ENCODE measurements around the gene KRTAP10-5.

The KRTAP10-5 gene

GRCh38 chr21:44614161-44614631 is 33.8 kb upstream of the KRTAP10-5 start:
- Histone ChIP-seq H3K9me3 (replicated peaks in 1 of 2; ENCODE audit: control insufficient read depth in 2 of 2, insufficient read depth in 1 of 2, low read depth in 1 of 2, low read length in 2 of 2) (peaks cover 6 to 8% of the 10 kb centered on the region in 2 donors), H2AK5ac (ENCODE audit: low read depth, low read length) (peak overlapping the region; percentile 94), H4K8ac (ENCODE audit: low read depth, low read length) (no peak overlapping the region), H3K23ac (ENCODE audit: low read depth, low read length, poor library complexity) (peak overlapping the region; percentile 86), H3K4me2 (ENCODE audit: insufficient read depth, low read length, poor library complexity, severe bottlenecking) (no peak overlapping the region), H3K27me3 (ENCODE audit: control insufficient read depth in 3 of 3, insufficient read depth in 3 of 3, low read depth in 1 of 3, low read length in 3 of 3) (no peaks in the 10 kb centered on the region), H3K36me3 (replicated peaks in 1 of 2; ENCODE audit: control insufficient read depth in 2 of 2, insufficient read depth in 2 of 2, low read length in 2 of 2) (no peaks in the 10 kb centered on the region), H3K9ac (ENCODE audit: low read depth, low read length, poor library complexity) (no peak overlapping the region), H3K4me1 (ENCODE audit: control insufficient read depth in 2 of 2, insufficient read depth in 1 of 2, low read depth in 1 of 2, low read length in 2 of 2) (no peaks in the 10 kb centered on the region), H2BK12ac (ENCODE audit: low read length) (peak overlapping the region; percentile 68), H3K4me3 (ENCODE audit: low read length in 2 of 2) (no peak overlapping the region), H3K14ac (ENCODE audit: low read length) (no peak overlapping the region), H3K18ac (ENCODE audit: low read length) (peak overlapping the region; percentile 81), H4K91ac (ENCODE audit: low read depth, low read length, poor library complexity) (peak overlapping the region; percentile 57), H2BK15ac (ENCODE audit: low read length) (peak overlapping the region; percentile 88), H3K4ac (ENCODE audit: low read length) (peak overlapping the region; percentile 39), H2AFZ (ENCODE audit: low read length) (no peak overlapping the region), H2BK5ac (ENCODE audit: low read length) (peak overlapping the region; percentile 66), H2BK120ac (ENCODE audit: low read depth, low read length) (peak overlapping the region; percentile 49), H3K79me1 (ENCODE audit: low read depth, low read length) (no peaks in the 10 kb centered on the region), H3K27ac (replicated peaks; ENCODE audit: low read length) (no peak overlapping the region)
- DNase-seq (ENCODE audit: low spot score), result no peak
- no CpG with 5 or more reads among the region's 20 CpGs for WGBS, 2 donors (ENCODE audit: extremely low coverage in 2 of 2, insufficient read length in 2 of 2, insufficient replicate concordance in 1 of 2)

- Histone ChIP-seq H2BK15ac (ENCODE audit: low read length) (peak overlapping the region; percentile 79), H3K4me3 (ENCODE audit: low read length in 2 of 2) (no peak overlapping the region), H2AFZ (ENCODE audit: low read length) (no peak overlapping the region), H3K14ac (ENCODE audit: low read length) (no peak overlapping the region), H3K23ac (ENCODE audit: low read depth, low read length, poor library complexity) (peak overlapping the region; percentile 86), H3K18ac (ENCODE audit: low read length) (peak overlapping the region; percentile 81), H3K4me1 (ENCODE audit: control insufficient read depth in 2 of 2, insufficient read depth in 1 of 2, low read depth in 1 of 2, low read length in 2 of 2) (no peaks in the 10 kb centered on the region), H3K9me3 (replicated peaks in 1 of 2; ENCODE audit: control insufficient read depth in 2 of 2, insufficient read depth in 1 of 2, low read depth in 1 of 2, low read length in 2 of 2) (peaks cover 3 to 8% of the 10 kb centered on the region in 2 donors), H2BK5ac (ENCODE audit: low read length) (peak overlapping the region; percentile 66), H2AK5ac (ENCODE audit: low read depth, low read length) (peak overlapping the region; percentile 94), H3K27me3 (ENCODE audit: control insufficient read depth in 3 of 3, insufficient read depth in 3 of 3, low read depth in 1 of 3, low read length in 3 of 3) (no peaks in the 10 kb centered on the region), H3K79me1 (ENCODE audit: low read depth, low read length) (no peaks in the 10 kb centered on the region), H3K4ac (ENCODE audit: low read length) (peak overlapping the region; percentile 39), H3K4me2 (ENCODE audit: insufficient read depth, low read length, poor library complexity, severe bottlenecking) (no peak overlapping the region), H3K9ac (ENCODE audit: low read depth, low read length, poor library complexity) (no peak overlapping the region), H3K36me3 (replicated peaks in 1 of 2; ENCODE audit: control insufficient read depth in 2 of 2, insufficient read depth in 2 of 2, low read length in 2 of 2) (no peaks in the 10 kb centered on the region), H4K91ac (ENCODE audit: low read depth, low read length, poor library complexity) (peak overlapping the region; percentile 57), H3K27ac (replicated peaks; ENCODE audit: low read length) (no peak overlapping the region), H2BK120ac (ENCODE audit: low read depth, low read length) (no peak overlapping the region), H2BK12ac (ENCODE audit: low read length) (peak overlapping the region; percentile 68), H4K8ac (ENCODE audit: low read depth, low read length) (peak overlapping the region; percentile 93)
- DNase-seq (ENCODE audit: low spot score), result no peak
- no CpG with 5 or more reads among the region's 26 CpGs for WGBS, 2 donors (ENCODE audit: extremely low coverage in 2 of 2, insufficient read length in 2 of 2, insufficient replicate concordance in 1 of 2)
Observed at GRCh38 chr21:44613386-44614155, 33.2 kb upstream of the KRTAP10-5 start.

DNA sequence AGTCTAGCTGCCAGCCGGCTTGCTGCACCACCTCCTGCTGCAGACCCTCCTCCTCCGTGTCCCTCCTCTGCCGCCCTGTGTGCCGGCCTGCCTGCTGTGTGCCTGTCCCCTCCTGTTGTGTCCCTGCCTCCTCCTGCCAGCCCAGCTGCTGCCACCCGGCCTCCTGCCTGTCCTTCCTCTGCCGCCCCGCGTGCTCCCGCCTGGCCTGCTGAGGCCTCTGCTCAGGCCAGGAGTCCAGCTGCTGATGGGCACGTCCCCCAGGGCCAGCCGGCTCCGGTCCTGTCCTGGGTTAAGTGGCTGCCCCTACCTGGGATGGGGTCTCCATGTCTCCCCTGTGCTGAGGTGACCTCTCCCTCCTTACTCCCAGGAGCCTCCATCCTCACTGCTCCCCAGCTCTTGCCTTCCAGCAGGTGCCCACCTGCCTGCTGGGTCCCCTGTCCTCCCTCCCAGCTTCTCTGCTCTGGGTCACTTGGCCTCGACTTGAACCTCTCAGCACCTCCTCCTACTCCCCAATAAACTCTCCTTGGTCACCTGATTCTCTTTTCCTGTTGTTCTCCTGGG is 32.3 kb upstream of the KRTAP10-5 start:
- Histone ChIP-seq H3K4me1 (ENCODE audit: control insufficient read depth in 2 of 2, insufficient read depth in 1 of 2, low read depth in 1 of 2, low read length in 2 of 2) (no peaks in the 10 kb centered on the region), H3K9ac (ENCODE audit: low read depth, low read length, poor library complexity) (no peak overlapping the region), H3K23ac (ENCODE audit: low read depth, low read length, poor library complexity) (peak overlapping the region; percentile 22), H2BK5ac (ENCODE audit: low read length) (no peak overlapping the region), H2BK15ac (ENCODE audit: low read length) (peak overlapping the region; percentile 84), H3K27ac (replicated peaks; ENCODE audit: low read length) (no peak overlapping the region), H3K14ac (ENCODE audit: low read length) (peak overlapping the region; percentile 97), H2BK12ac (ENCODE audit: low read length) (peak overlapping the region; percentile 41), H3K4me3 (ENCODE audit: low read length in 2 of 2) (peak overlapping the region in 1 of 2 donors; percentile 8), H3K4me2 (ENCODE audit: insufficient read depth, low read length, poor library complexity, severe bottlenecking) (no peak overlapping the region), H3K18ac (ENCODE audit: low read length) (peak overlapping the region; percentile 57), H3K9me3 (replicated peaks in 1 of 2; ENCODE audit: control insufficient read depth in 2 of 2, insufficient read depth in 1 of 2, low read depth in 1 of 2, low read length in 2 of 2) (peaks cover 3 to 8% of the 10 kb centered on the region in 2 donors), H3K4ac (ENCODE audit: low read length) (no peak overlapping the region), H3K27me3 (ENCODE audit: control insufficient read depth in 3 of 3, insufficient read depth in 3 of 3, low read depth in 1 of 3, low read length in 3 of 3) (no peaks in the 10 kb centered on the region), H3K79me1 (ENCODE audit: low read depth, low read length) (no peaks in the 10 kb centered on the region), H3K36me3 (replicated peaks in 1 of 2; ENCODE audit: control insufficient read depth in 2 of 2, insufficient read depth in 2 of 2, low read length in 2 of 2) (no peaks in the 10 kb centered on the region), H2AFZ (ENCODE audit: low read length) (no peak overlapping the region), H2AK5ac (ENCODE audit: low read depth, low read length) (peak overlapping the region; percentile 96), H2BK120ac (ENCODE audit: low read depth, low read length) (peak overlapping the region; percentile 35), H4K91ac (ENCODE audit: low read depth, low read length, poor library complexity) (peak overlapping the region; percentile 77), H4K8ac (ENCODE audit: low read depth, low read length) (no peak overlapping the region)
- no peak for DNase-seq (ENCODE audit: low spot score)
- WGBS, 2 donors (ENCODE audit: extremely low coverage in 2 of 2, insufficient read length in 2 of 2, insufficient replicate concordance in 1 of 2), result no CpG with 5 or more reads among the region's 13 CpGs

DNA sequence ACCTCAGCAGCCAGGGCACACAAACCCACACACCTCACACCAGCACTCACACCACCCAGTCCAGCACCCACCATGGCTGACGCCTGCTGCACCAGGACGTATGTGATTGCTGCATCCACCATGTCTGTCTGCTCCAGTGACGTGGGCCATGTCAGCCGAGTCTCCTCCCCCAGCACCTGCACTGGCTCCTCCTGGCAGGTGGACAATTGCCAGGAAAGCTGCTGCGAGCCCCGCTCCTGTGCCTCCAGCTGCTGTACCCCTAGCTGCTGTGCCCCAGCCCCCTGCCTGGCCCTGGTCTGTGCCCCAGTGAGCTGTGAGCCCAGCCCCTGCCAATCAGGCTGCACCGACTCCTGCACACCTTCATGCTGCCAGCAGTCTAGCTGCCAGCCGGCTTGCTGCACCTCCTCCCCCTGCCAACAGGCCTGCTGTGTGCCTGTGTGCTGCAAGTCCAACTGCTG is 31.7 kb upstream of the KRTAP10-5 start, which contains the start of gene KRTAP10-8:
KRTAP10-8 (plus strand) TSS at position 51 of the 458 bp plus-strand sequence; CDS start at position 73, 22 bp downstream.
- peak within 1 kb of the TSS; percentile 61 for H3K9ac ChIP-seq (ENCODE audit: low read depth, low read length, poor library complexity)
- no peak within 1 kb of the TSS for H3K4ac ChIP-seq (ENCODE audit: low read length)
- H3K4me1 ChIP-seq (ENCODE audit: control insufficient read depth in 2 of 2, insufficient read depth in 1 of 2, low read depth in 1 of 2, low read length in 2 of 2), result no peaks in the 10 kb centered on the region
- no peak for DNase-seq (ENCODE audit: low spot score)
- H3K79me1 ChIP-seq (ENCODE audit: low read depth, low read length), result no peaks in the 10 kb centered on the region
- H3K9me3 ChIP-seq (replicated peaks in 1 of 2; ENCODE audit: control insufficient read depth in 2 of 2, insufficient read depth in 1 of 2, low read depth in 1 of 2, low read length in 2 of 2), result peaks cover 3 to 8% of the 10 kb centered on the region in 2 donors
- no peaks in the 10 kb centered on the region for H3K27me3 ChIP-seq (ENCODE audit: control insufficient read depth in 3 of 3, insufficient read depth in 3 of 3, low read depth in 1 of 3, low read length in 3 of 3)
- no peak within 1 kb of the TSS for H4K8ac ChIP-seq (ENCODE audit: low read depth, low read length)
- H3K23ac ChIP-seq (ENCODE audit: low read depth, low read length, poor library complexity), result peak within 1 kb of the TSS; percentile 22
- peak within 1 kb of the TSS; percentile 97 for H3K14ac ChIP-seq (ENCODE audit: low read length)
- H2AFZ ChIP-seq (ENCODE audit: low read length), result no peak within 1 kb of the TSS
- peak within 1 kb of the TSS; percentile 77 for H4K91ac ChIP-seq (ENCODE audit: low read depth, low read length, poor library complexity)
- no peak within 1 kb of the TSS for H3K27ac ChIP-seq (replicated peaks; ENCODE audit: low read length)
- H3K4me2 ChIP-seq (ENCODE audit: insufficient read depth, low read length, poor library complexity, severe bottlenecking), result no peak within 1 kb of the TSS
- peak within 1 kb of the TSS; percentile 77 for H3K18ac ChIP-seq (ENCODE audit: low read length)
- H2BK15ac ChIP-seq (ENCODE audit: low read length), result peak within 1 kb of the TSS; percentile 84
- H2BK5ac ChIP-seq (ENCODE audit: low read length), result no peak within 1 kb of the TSS
- no peaks in the 10 kb centered on the region for H3K36me3 ChIP-seq (replicated peaks in 1 of 2; ENCODE audit: control insufficient read depth in 2 of 2, insufficient read depth in 2 of 2, low read length in 2 of 2)
- no CpG with 5 or more reads among the region's 8 CpGs for WGBS, 2 donors (ENCODE audit: extremely low coverage in 2 of 2, insufficient read length in 2 of 2, insufficient replicate concordance in 1 of 2)
- H2AK5ac ChIP-seq (ENCODE audit: low read depth, low read length), result peak within 1 kb of the TSS; percentile 96
- H2BK12ac ChIP-seq (ENCODE audit: low read length), result peak within 1 kb of the TSS; percentile 41
- H2BK120ac ChIP-seq (ENCODE audit: low read depth, low read length), result peak within 1 kb of the TSS; percentile 35
- H3K4me3 ChIP-seq (ENCODE audit: low read length in 2 of 2), result peak within 1 kb of the TSS in 1 of 2 donors; percentile 22

Data from neuronal stem cell (in vitro differentiated cells).